Neural cell (in vitro differentiated cells): ENCODE results near the gene UBN1. TPM values are rescaled to one million over a fixed set of nuclear protein-coding genes. Genes with fewer than 3 reads are reported as not detected.

Experiments used
- H2AFZ ChIP-seq: fragments of 200-600, 300-800 bp; sonication (generic), shearing (Covaris generic); 2 replicates; pipeline ENCODE4 v1.6.0; 2014; ENCODE audit warnings: low read depth, mild to moderate bottlenecking, antibody characterized with exemption, low read length, moderate library complexity
- H3F3A ChIP-seq: fragments of 200-600 bp; shearing (Covaris generic); 2 replicates; pipeline ENCODE4 v1.6.1; 2016; ENCODE audit warnings: mild to moderate bottlenecking, moderate library complexity, mixed read lengths, antibody characterized with exemption, low read length; ENCODE audit not compliant: insufficient read depth, poor library complexity, severe bottlenecking
- H3K27ac ChIP-seq: fragments of 200-600, 300-800 bp; sonication (generic), shearing (Covaris generic); 2 replicates; pipeline ENCODE4 v1.5.1; 2014; ENCODE audit warnings: mild to moderate bottlenecking, low read length, moderate library complexity
- H3K27me3 ChIP-seq: fragments of 300-800, 200-600 bp; sonication (generic), shearing (Covaris generic); 2 replicates; pipeline ENCODE4 v1.6.0; 2014; ENCODE audit warnings: mild to moderate bottlenecking, low read depth, low read length, moderate library complexity; ENCODE audit not compliant: insufficient read depth
- H3K36me3 ChIP-seq: fragments of 300-800, 200-600 bp; sonication (generic), shearing (Covaris generic); 2 replicates; pipeline ENCODE4 v1.5.1; 2014; ENCODE audit warnings: mild to moderate bottlenecking, antibody characterized with exemption, low read length, moderate library complexity; ENCODE audit not compliant: insufficient read depth
- H3K4me2 ChIP-seq: fragments of 300-800, 200-600 bp; sonication (generic), shearing (Covaris generic); 2 replicates; pipeline ENCODE4 v1.6.0; 2014; ENCODE audit warnings: mild to moderate bottlenecking, low read length
- H3K4me3 ChIP-seq: fragments of 300-800, 200-600 bp; sonication (generic), shearing (Covaris generic); 2 replicates; pipeline ENCODE4 v1.5.1; 2014; ENCODE audit warnings: mild to moderate bottlenecking, low read length, moderate library complexity
- H3K79me2 ChIP-seq: fragments of 200-600 bp; shearing (Covaris generic); replicated peaks from 2 replicates; pipeline ENCODE4 v1.6.0; 2014; ENCODE audit warnings: mild to moderate bottlenecking, low read length, moderate library complexity; ENCODE audit not compliant: insufficient read depth
- H3K9ac ChIP-seq: fragments of 300-800, 200-600 bp; sonication (generic), shearing (Covaris generic); 2 replicates; pipeline ENCODE4 v1.6.1; 2016; ENCODE audit warnings: mild to moderate bottlenecking, low read length, mixed read lengths
- H3K9me2 ChIP-seq: fragments of 200-600 bp; shearing (Covaris generic); 2 replicates; pipeline ENCODE4 v1.6.1; 2016; ENCODE audit warnings: mild to moderate bottlenecking, low read length, mixed read lengths; ENCODE audit not compliant: insufficient read depth
- H3K9me3 ChIP-seq: fragments of 200-600, 300-800 bp; sonication (generic), shearing (Covaris generic); 2 replicates; pipeline ENCODE4 v1.6.1; 2016; ENCODE audit warnings: mild to moderate bottlenecking, mixed run types, low read length, moderate library complexity, mixed read lengths
- H4K20me1 ChIP-seq: fragments of 200-600 bp; shearing (Covaris generic); 2 replicates; pipeline ENCODE4 v1.6.1; 2016; ENCODE audit warnings: mild to moderate bottlenecking, mixed run types; ENCODE audit not compliant: insufficient read depth
- EP300 ChIP-seq: fragments of 450-650 bp; conservative IDR thresholded peaks from 2 replicates; pipeline ENCODE4 v1.6.1; 2014; ENCODE audit warnings: antibody characterized with exemption, mild to moderate bottlenecking, moderate library complexity; ENCODE audit not compliant: poor library complexity, severe bottlenecking
- EZH2 ChIP-seq: fragments of 200-600, 300-800 bp; shearing (Covaris generic), sonication (generic); IDR thresholded peaks from 2 replicates; pipeline ENCODE4 v1.6.1; 2014; ENCODE audit warnings: antibody characterized with exemption, low read length, borderline replicate concordance, mild to moderate bottlenecking; ENCODE audit not compliant: insufficient read depth, poor library complexity, severe bottlenecking
- MXI1 ChIP-seq: fragments of 450-650 bp; conservative IDR thresholded peaks from 2 replicates; pipeline ENCODE4 v1.6.1; 2014; ENCODE audit warnings: antibody characterized with exemption, mild to moderate bottlenecking; ENCODE audit not compliant: poor library complexity, severe bottlenecking
- POLR2AphosphoS5 ChIP-seq: IDR thresholded peaks from 2 replicates; pipeline ENCODE4 v1.6.1; 2012
- RAD21 ChIP-seq: fragments of 450-650 bp; conservative IDR thresholded peaks from 2 replicates; pipeline ENCODE4 v1.6.1; 2014; ENCODE audit warnings: antibody characterized with exemption, mild to moderate bottlenecking, moderate library complexity
- SMC3 ChIP-seq: fragments of 450-650 bp; conservative IDR thresholded peaks from 2 replicates; pipeline ENCODE4 v1.6.1; 2014; ENCODE audit warnings: antibody characterized with exemption, mild to moderate bottlenecking, moderate library complexity; ENCODE audit not compliant: poor library complexity
- TAF1 ChIP-seq: IDR thresholded peaks from 2 replicates; pipeline ENCODE4 v1.6.1; 2012; ENCODE audit warnings: low read depth
- polyA plus RNA-seq: library from polyadenylated mRNA; depleted of rRNA; stranded (reverse); fragments of >200 nt; gene quantifications from 2 replicates; pipeline ENCODE4 v1.2.3, GENCODE V29; 2014
- TF ChIP-seq, protein P1 (sequence below): IDR thresholded peaks from 2 replicates; pipeline ENCODE4 v1.6.1; 2012; ENCODE audit warnings: borderline replicate concordance
- TF ChIP-seq, protein P2 (sequence below): fragments of 450-650 bp; IDR thresholded peaks from 2 replicates; pipeline ENCODE4 v1.5.1; 2014; ENCODE audit warnings: antibody characterized with exemption, mild to moderate bottlenecking, moderate library complexity; ENCODE audit not compliant: poor library complexity, severe bottlenecking

Gene UBN1
- polyA plus RNA-seq, 1 donor from 2014 or later: 17.1 TPM

DNA sequence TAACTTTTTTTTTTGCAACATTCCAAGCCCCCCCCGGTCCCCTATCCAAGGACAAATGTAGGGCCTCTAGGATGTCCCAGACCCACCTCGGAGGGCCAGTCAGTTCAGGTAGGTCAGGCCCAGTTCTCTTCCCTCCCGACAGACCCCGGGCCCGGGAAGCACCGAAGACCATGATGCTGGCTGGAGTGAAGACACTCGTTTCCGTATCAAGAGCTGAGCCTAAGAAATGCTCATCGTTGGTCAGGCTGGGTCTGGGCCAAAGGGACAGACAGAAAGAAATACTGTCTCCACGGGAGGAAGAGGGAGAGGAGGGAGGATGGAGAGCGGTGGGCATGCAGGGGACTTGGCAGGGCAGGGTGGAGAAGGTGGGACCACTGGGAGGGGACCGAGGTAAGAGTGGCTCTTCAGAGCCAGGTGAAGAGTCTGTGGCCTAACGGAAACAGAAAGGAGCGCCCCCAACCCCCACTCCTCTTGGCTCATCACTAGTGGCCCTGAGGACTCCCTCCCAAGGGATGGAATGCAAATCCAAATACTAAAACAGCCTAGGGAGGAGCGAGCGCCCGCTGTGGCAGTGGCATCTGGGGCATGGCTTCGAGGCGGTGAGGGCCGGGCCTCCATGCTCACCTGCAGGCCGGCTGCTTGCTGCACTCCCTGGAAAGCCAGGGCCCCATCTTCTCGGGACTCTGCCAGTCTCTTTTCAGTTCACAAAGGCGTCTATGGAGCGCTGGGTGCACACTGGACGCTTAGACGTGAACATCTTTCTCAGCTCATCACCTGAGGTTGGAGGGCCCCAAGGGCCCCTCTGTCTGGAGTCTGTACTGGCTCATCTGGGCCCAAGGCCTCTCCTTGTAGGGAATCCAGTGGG lies 43.2 kb upstream of the UBN1 start:
- Histone ChIP-seq H3K9me2 (no peaks in the 10 kb centered on the region), H3K36me3 (no peaks in the 10 kb centered on the region), H3K9me3 (no peaks in the 10 kb centered on the region), H2AFZ (no peak overlapping the region), H3K9ac (peak overlapping the region; percentile 83), H3K4me3 (no peak overlapping the region), H3K79me2 (no peaks in the 10 kb centered on the region), H3K4me2 (no peak overlapping the region), H4K20me1 (no peaks in the 10 kb centered on the region), H3F3A (no peaks in the 10 kb centered on the region), H3K27ac (peak overlapping the region; percentile 86), H3K27me3 (no peaks in the 10 kb centered on the region)
- TF ChIP-seq SMC3 (no peak), POLR2AphosphoS5 (no peak), EZH2 (no peak), RAD21 (no peak), EP300 (no peak), TAF1 (no peak), MXI1 (no peak)
- TF ChIP-seq, protein P1, sequence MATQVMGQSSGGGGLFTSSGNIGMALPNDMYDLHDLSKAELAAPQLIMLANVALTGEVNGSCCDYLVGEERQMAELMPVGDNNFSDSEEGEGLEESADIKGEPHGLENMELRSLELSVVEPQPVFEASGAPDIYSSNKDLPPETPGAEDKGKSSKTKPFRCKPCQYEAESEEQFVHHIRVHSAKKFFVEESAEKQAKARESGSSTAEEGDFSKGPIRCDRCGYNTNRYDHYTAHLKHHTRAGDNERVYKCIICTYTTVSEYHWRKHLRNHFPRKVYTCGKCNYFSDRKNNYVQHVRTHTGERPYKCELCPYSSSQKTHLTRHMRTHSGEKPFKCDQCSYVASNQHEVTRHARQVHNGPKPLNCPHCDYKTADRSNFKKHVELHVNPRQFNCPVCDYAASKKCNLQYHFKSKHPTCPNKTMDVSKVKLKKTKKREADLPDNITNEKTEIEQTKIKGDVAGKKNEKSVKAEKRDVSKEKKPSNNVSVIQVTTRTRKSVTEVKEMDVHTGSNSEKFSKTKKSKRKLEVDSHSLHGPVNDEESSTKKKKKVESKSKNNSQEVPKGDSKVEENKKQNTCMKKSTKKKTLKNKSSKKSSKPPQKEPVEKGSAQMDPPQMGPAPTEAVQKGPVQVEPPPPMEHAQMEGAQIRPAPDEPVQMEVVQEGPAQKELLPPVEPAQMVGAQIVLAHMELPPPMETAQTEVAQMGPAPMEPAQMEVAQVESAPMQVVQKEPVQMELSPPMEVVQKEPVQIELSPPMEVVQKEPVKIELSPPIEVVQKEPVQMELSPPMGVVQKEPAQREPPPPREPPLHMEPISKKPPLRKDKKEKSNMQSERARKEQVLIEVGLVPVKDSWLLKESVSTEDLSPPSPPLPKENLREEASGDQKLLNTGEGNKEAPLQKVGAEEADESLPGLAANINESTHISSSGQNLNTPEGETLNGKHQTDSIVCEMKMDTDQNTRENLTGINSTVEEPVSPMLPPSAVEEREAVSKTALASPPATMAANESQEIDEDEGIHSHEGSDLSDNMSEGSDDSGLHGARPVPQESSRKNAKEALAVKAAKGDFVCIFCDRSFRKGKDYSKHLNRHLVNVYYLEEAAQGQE: no peak
- TF ChIP-seq, protein P2, sequence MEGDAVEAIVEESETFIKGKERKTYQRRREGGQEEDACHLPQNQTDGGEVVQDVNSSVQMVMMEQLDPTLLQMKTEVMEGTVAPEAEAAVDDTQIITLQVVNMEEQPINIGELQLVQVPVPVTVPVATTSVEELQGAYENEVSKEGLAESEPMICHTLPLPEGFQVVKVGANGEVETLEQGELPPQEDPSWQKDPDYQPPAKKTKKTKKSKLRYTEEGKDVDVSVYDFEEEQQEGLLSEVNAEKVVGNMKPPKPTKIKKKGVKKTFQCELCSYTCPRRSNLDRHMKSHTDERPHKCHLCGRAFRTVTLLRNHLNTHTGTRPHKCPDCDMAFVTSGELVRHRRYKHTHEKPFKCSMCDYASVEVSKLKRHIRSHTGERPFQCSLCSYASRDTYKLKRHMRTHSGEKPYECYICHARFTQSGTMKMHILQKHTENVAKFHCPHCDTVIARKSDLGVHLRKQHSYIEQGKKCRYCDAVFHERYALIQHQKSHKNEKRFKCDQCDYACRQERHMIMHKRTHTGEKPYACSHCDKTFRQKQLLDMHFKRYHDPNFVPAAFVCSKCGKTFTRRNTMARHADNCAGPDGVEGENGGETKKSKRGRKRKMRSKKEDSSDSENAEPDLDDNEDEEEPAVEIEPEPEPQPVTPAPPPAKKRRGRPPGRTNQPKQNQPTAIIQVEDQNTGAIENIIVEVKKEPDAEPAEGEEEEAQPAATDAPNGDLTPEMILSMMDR: no peak

DNA sequence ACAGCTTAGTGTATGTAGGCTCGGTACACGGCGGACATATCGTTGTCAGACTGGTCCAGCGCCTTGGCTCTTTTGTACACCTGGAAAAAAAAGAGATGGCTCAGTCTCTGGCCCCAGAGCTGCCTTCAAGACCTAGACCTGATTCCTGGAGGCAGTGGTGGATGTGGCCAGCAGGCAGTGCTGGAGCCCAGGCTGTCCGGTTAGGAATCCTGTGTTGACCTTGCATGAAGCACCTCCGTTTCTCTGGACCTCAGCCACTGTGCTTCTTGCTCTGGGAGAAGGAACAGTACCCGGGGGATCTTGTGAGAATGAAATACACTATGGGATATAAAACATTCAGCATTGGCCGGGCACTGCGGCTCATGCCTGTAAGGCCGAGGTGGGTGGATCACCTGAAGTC lies 42.0 kb upstream of the UBN1 start:
- Histone ChIP-seq H3K4me3 (no peak overlapping the region), H3F3A (no peaks in the 10 kb centered on the region), H2AFZ (no peak overlapping the region), H3K79me2 (no peaks in the 10 kb centered on the region), H3K27ac (no peak overlapping the region), H3K4me2 (no peak overlapping the region), H3K9me3 (no peaks in the 10 kb centered on the region), H4K20me1 (no peaks in the 10 kb centered on the region), H3K36me3 (no peaks in the 10 kb centered on the region), H3K9ac (no peak overlapping the region), H3K27me3 (no peaks in the 10 kb centered on the region), H3K9me2 (no peaks in the 10 kb centered on the region)
- TF ChIP-seq EZH2 (no peak), POLR2AphosphoS5 (no peak), SMC3 (no peak), TAF1 (no peak), EP300 (no peak), RAD21 (no peak), MXI1 (no peak)
- TF ChIP-seq, protein P1: no peak
- TF ChIP-seq, protein P2: no peak
